K562 (cell line): Measurements from ENCODE around the gene SLC20A1. TPM values are rescaled to one million over a fixed set of nuclear protein-coding genes. Genes with fewer than 3 reads are reported as not detected.

ENCODE experiments used
- ATF2 ChIP-seq: sonication (generic); formaldehyde crosslinking; IDR thresholded peaks from 2 replicates; pipeline ENCODE4 v1.8.1; 2022; ENCODE audit warnings: missing genetic modification reagents
- ATF6 ChIP-seq: sonication (generic); formaldehyde crosslinking; IDR thresholded peaks from 2 replicates; pipeline ENCODE4 v1.4.0; 2020; ENCODE audit warnings: mild to moderate bottlenecking, missing genetic modification reagents
- BCOR ChIP-seq: fragments of 450-650 bp; IDR thresholded peaks from 2 replicates; pipeline ENCODE4 v1.6.1; 2016
- BMI1 ChIP-seq: fragments of 150-350 bp; IDR thresholded peaks from 2 replicates; pipeline ENCODE4 v1.6.1; 2014; ENCODE audit warnings: low read length
- E2F5 ChIP-seq: sonication (generic); formaldehyde crosslinking; IDR thresholded peaks from 2 replicates; pipeline ENCODE4 v1.8.0; 2022; ENCODE audit warnings: mild to moderate bottlenecking, missing genetic modification reagents
- EWSR1 ChIP-seq: fragments of 450-650 bp; IDR thresholded peaks from 2 replicates; pipeline ENCODE4 v1.6.1; 2018; ENCODE audit warnings: borderline replicate concordance, mild to moderate bottlenecking, low read depth, moderate library complexity; ENCODE audit not compliant: partially characterized antibody
- HDGF ChIP-seq: fragments of 450-650 bp; IDR thresholded peaks from 2 replicates; pipeline ENCODE4 v1.6.1; 2016
- HEY1 ChIP-seq: fragments of 250-450 bp; sonication (Bioruptor Pico); IDR thresholded peaks from 2 replicates; pipeline ENCODE4 v1.5.0; 2020; ENCODE audit warnings: mild to moderate bottlenecking, moderate library complexity, borderline replicate concordance
- IRF2 ChIP-seq: sonication (generic); formaldehyde crosslinking; IDR thresholded peaks from 2 replicates; pipeline ENCODE4 v1.8.1; 2022; ENCODE audit warnings: mild to moderate bottlenecking, missing genetic modification reagents
- KHSRP ChIP-seq: fragments of 450-650 bp; IDR thresholded peaks from 2 replicates; pipeline ENCODE4 v1.6.1; 2017
- L3MBTL2 ChIP-seq: fragments of 450-650 bp; IDR thresholded peaks from 2 replicates; pipeline ENCODE4 v1.6.1; 2016; ENCODE audit warnings: mild to moderate bottlenecking, moderate library complexity
- MCM7 ChIP-seq, 2 experiments: fragments of 450-650 bp; IDR thresholded peaks; 2 replicates each; pipeline ENCODE4 v1.6.1; 2016 to 2018
- NCOA1 ChIP-seq: fragments of 450-650 bp; IDR thresholded peaks from 2 replicates; pipeline ENCODE4 v1.6.1; 2016; ENCODE audit warnings: low read depth
- PHF21A ChIP-seq: fragments of 450-650 bp; IDR thresholded peaks from 2 replicates; pipeline ENCODE4 v1.6.1; 2017; ENCODE audit warnings: low read depth, borderline replicate concordance
- SMARCE1 ChIP-seq: fragments of 450-650 bp; IDR thresholded peaks from 2 replicates; pipeline ENCODE4 v1.7.1; 2016; ENCODE audit warnings: mild to moderate bottlenecking
- TSHZ1 ChIP-seq: fragments of 250-450 bp; sonication (Bioruptor Pico); IDR thresholded peaks from 2 replicates; pipeline ENCODE4 v1.4.0; 2020; ENCODE audit warnings: mild to moderate bottlenecking, moderate library complexity
- XRCC4 ChIP-seq: IDR thresholded peaks from one replicate; pipeline ENCODE4 v1.6.1; 2011; ENCODE audit not compliant: insufficient read depth, insufficient read length; ENCODE audit errors: extremely low read depth
- ZBTB12 ChIP-seq: fragments of 250-450 bp; sonication (Bioruptor Pico); IDR thresholded peaks from 2 replicates; pipeline ENCODE4 v1.4.0; 2020
- ZNF175 ChIP-seq: fragments of 200-800 bp; sonication (Bioruptor generic); IDR thresholded peaks from 2 replicates; pipeline ENCODE4 v1.6.1; 2016; ENCODE audit warnings: low read depth, mild to moderate bottlenecking, missing genetic modification characterization, missing compliant biosample characterization
- ZNF408 ChIP-seq: fragments of 250-450 bp; sonication (Bioruptor Pico); IDR thresholded peaks from 2 replicates; pipeline ENCODE4 v1.4.0; 2020; ENCODE audit warnings: low read depth, mild to moderate bottlenecking, moderate library complexity
- polyA plus RNA-seq, 8 experiments: library from polyadenylated mRNA; depleted of rRNA in 4 of 8; stranded (reverse) in 5 of 8; unstranded in 3 of 8; fragments of >200 nt; fragmentation: Nextera tagmentation in 2 of 8; fragmentation: Illumina TruSeq in 1 of 8; extraction: Ambion mirVana in 2 of 8; extraction: Trizol in 1 of 8; gene quantifications; 2 replicates each; pipeline versions ENCODE4 v1.2.1 to v1.2.3, GENCODE V29; 2011 to 2014; ENCODE audit warnings: inconsistent platforms in 1 of 8, missing spikeins in 1 of 8
- total RNA-seq, 7 experiments: library from RNA; depleted of rRNA in 6 of 7; stranded (reverse); fragments of >200 nt in 6 of 7; fragmentation: Illumina TruSeq in 2 of 7; extraction: Trizol in 2 of 7; gene quantifications; 2 replicates each; pipeline versions ENCODE4 v1.2.1 to v1.2.3, GENCODE V29; 2011 to 2021; ENCODE audit warnings: low replicate concordance in 1 of 7

Gene SLC20A1
- total and polyA plus RNA-seq, 9 of the 15 experiments (the other 6 are each of a cell fraction or from before 2014, with no cell fraction given), result 53.8 to 150 (median 74.7) TPM

- TF ChIP-seq E2F5 (CRISPR knock-in tag) (0 out of 2 replicates have a peak, but pooled peaks have one; percentile 29), SMARCE1 (peak; percentile 100), HDGF (no peak), ATF2 (CRISPR knock-in tag) (no peak), ZBTB12 (CRISPR knock-in tag) (peak; percentile 43), HEY1 (CRISPR knock-in tag) (peak; percentile 94), ZNF408 (CRISPR knock-in tag) (no peak), XRCC4 (no peak), NCOA1 (peak; percentile 91), BCOR (peak; percentile 92), EWSR1 (no peak), KHSRP (no peak), L3MBTL2 (peak; percentile 94), TSHZ1 (CRISPR knock-in tag) (no peak), MCM7 (IDR thresholded peaks at IDR 0.05) (no peak), IRF2 (CRISPR knock-in tag) (no peak), ZNF175 (CRISPR knock-in tag) (peak; percentile 81; the same call in 1 of the 2 replicates), PHF21A (no peak), ATF6 (CRISPR knock-in tag) (no peak), BMI1 (no peak)
Observed at GRCh38 chr2:112706170-112706664, 60.5 kb downstream of the SLC20A1 start (continued).
